Psoas muscle (tissue), 8 donors: Measurements from ENCODE around the gene PXMP4. TPM values are rescaled to one million over a fixed set of nuclear protein-coding genes. Genes with fewer than 3 reads are reported as not detected.

ENCODE experiments used
- ATAC-seq, 4 donors: fragments of 200-7000 bp; cut with Tn5 transposase; one replicate each; pipeline ENCODE4 v1.9.1; 2020; ENCODE audit warnings: moderate library complexity in 3 of 4, mild to moderate bottlenecking in 2 of 4
- DNase-seq, 2 donors: peaks; one replicate each; pipeline ENCODE4 v3.0.0-alpha.2; 2020
- H3K27ac ChIP-seq: fragments of 200-600 bp; one replicate; pipeline ENCODE4 v1.8.0; 2022
- H3K27me3 ChIP-seq, 3 donors: fragments of 200-600 bp in 1 of 3; one replicate each; pipeline versions ENCODE4 v1.6.1 to v1.8.0; 2013 to 2022; ENCODE audit warnings: low read length in 2 of 3, mild to moderate bottlenecking in 2 of 3, moderate library complexity in 1 of 3; ENCODE audit not compliant: insufficient read depth in 3 of 3
- H3K36me3 ChIP-seq, 2 donors: fragments of 200-600 bp in 1 of 2; one replicate each; pipeline versions ENCODE4 v1.6.1 to v1.8.0; 2013 to 2022; ENCODE audit warnings: low read depth in 1 of 2, mild to moderate bottlenecking in 1 of 2, moderate library complexity in 1 of 2; ENCODE audit not compliant: insufficient read depth in 1 of 2
- H3K4me1 ChIP-seq: fragments of 200-600 bp; one replicate; pipeline ENCODE4 v1.8.0; 2022
- H3K4me3 ChIP-seq: fragments of 200-600 bp; one replicate; pipeline ENCODE4 v1.8.0; 2022; ENCODE audit warnings: mild to moderate bottlenecking
- H3K9me3 ChIP-seq: fragments of 200-600 bp; one replicate; pipeline ENCODE4 v1.8.0; 2022
- CTCF ChIP-seq: fragments of 200-600 bp; IDR thresholded peaks from one replicate; pipeline ENCODE4 v1.8.0; 2022; ENCODE audit warnings: antibody characterized with exemption
- WGBS, 3 donors: extraction: QIAGEN DNeasy Blood & Tissue Kit; methylation state at CpG; one replicate each; pipeline versions ENCODE4 v1.1.6 to v1.1.7; 2013; 5-methylcytosine and 5-hydroxymethylcytosine counted together
- intact Hi-C, 2 donors: fragments of 100-400 bp; cut with DNase I; formaldehyde crosslinking; loops; one replicate each; pipeline versions ENCODE4 v1.11.0 to v1.14.2; 2022
- polyA plus RNA-seq, 3 donors: library from polyadenylated mRNA; stranded (reverse); fragments of 200-250 nt; gene quantifications; one replicate each; pipeline ENCODE4 v1.2.3, GENCODE V29; 2013
- total RNA-seq, 4 donors: library from RNA; stranded (reverse); fragmentation: NEBNext Ultra II Directional in 2 of 4; extraction: Animal tissue kit (Norgen Biotek cat#: 25700) in 2 of 4; gene quantifications; one replicate each; pipeline versions ENCODE4 v1.2.1 to v1.2.4, GENCODE V29; 2021 to 2023
- donor health status: healthy with polysubstance abuse.
- donor health status: DM: no; HTN: no; CAD: no; lungs with moderate emphysema.
- donor health status: Bipolar disorder and iron deficiency.
- donor health status: healthy.
- donor health status: DM: yes; HTN: yes; CAD: no.
- donor health status: DM: no; HTN: no; CAD: no.
- donor health status: DM: no; HTN: no; CAD: no.
- donor health status: DM: yes; HTN: yes; CAD: no.

The PXMP4 gene
- total and polyA plus RNA-seq, 7 donors = 1.9 to 10.6 (median 5.1) TPM

- Histone ChIP-seq H3K36me3 (peaks cover 0 to 43% of the 10 kb centered on the region in 2 donors), H3K27me3 (no peaks in the 10 kb centered on the region), H3K4me1 (peaks cover 34% of the 10 kb centered on the region), H3K27ac (no peak overlapping the region), H3K9me3 (no peaks in the 10 kb centered on the region), H3K4me3 (no peak overlapping the region)
- ATAC-seq (no peak), DNase-seq (no peak)
- no peak for TF ChIP-seq CTCF
- 89 to 95% (median 93%) methylated on average over 5 of the region's 5 CpGs for WGBS, 3 donors
- intact Hi-C loops = loop anchor here (5.0 kb wide), 3 partner anchors 207 to 267 kb away; partner anchors contain the start of gene CDK5RAP1 (in 1 of the 2)
These were observed 50.9 kb downstream of the PXMP4 start for GRCh38 chr20:33669224-33669623.

GRCh38 chr20:33668466-33669155 is 51.5 kb downstream of the PXMP4 start:
- DNase-seq = no peak
- H3K27ac ChIP-seq = peak overlapping the region; percentile 75
- H3K9me3 ChIP-seq = no peaks in the 10 kb centered on the region
- no peaks in the 10 kb centered on the region for H3K27me3 ChIP-seq
- ATAC-seq = no peak
- no peak for TF ChIP-seq CTCF
- peaks cover 0 to 43% of the 10 kb centered on the region in 2 donors for H3K36me3 ChIP-seq
- 83 to 94% (median 87%) methylated on average over 13 of the region's 13 CpGs for WGBS, 3 donors
- peak overlapping the region; percentile 73 for H3K4me3 ChIP-seq
- intact Hi-C loops = loop anchor here (5.0 kb wide), 3 partner anchors 206 to 266 kb away; partner anchors contain the start of gene CDK5RAP1 (in 1 of the 2)
- peaks cover 38% of the 10 kb centered on the region for H3K4me1 ChIP-seq

- TF ChIP-seq CTCF = peak; percentile 90
- Histone ChIP-seq H3K4me1 (peaks cover 44% of the 10 kb centered on the region), H3K27ac (peak overlapping the region; percentile 75), H3K4me3 (peak overlapping the region; percentile 73), H3K9me3 (no peaks in the 10 kb centered on the region), H3K36me3 (peaks cover 0 to 43% of the 10 kb centered on the region in 2 donors), H3K27me3 (no peaks in the 10 kb centered on the region)
- ATAC-seq (peak; percentile 77 to 84 (median 81)), DNase-seq (peak; percentile 80 to 90)
- WGBS, 3 donors = 4 to 21% (median 5%) methylated on average over 31 to 47 of the region's 47 CpGs
- intact Hi-C loops = loop anchor here (5.0 kb wide), 3 partner anchors 206 to 266 kb away; partner anchors contain the start of gene CDK5RAP1 (in 1 of the 2)
These were observed 52.2 kb downstream of the PXMP4 start for GRCh38 chr20:33667676-33668465.

GRCh38 chr20:33667245-33667675 is 52.9 kb downstream of the PXMP4 start:
- peak; percentile 23 to 62 (median 50) for ATAC-seq
- Histone ChIP-seq H3K27me3 (no peaks in the 10 kb centered on the region), H3K4me3 (peak overlapping the region; percentile 73), H3K27ac (peak overlapping the region; percentile 75), H3K4me1 (peaks cover 42% of the 10 kb centered on the region), H3K36me3 (peaks cover 0 to 38% of the 10 kb centered on the region in 2 donors), H3K9me3 (no peaks in the 10 kb centered on the region)
- DNase-seq = peak; percentile 54 to 83
- no peak for TF ChIP-seq CTCF
- 1 to 35% (median 2%) methylated on average over 30 to 55 of the region's 55 CpGs for WGBS, 3 donors
- intact Hi-C loops = loop anchor here (5.0 kb wide), 3 partner anchors 205 to 265 kb away; partner anchors contain the start of gene CDK5RAP1 (in 1 of the 2)
